H1 (cell line): ENCODE results near the gene TBX2. TPM values are rescaled to one million over a fixed set of nuclear protein-coding genes. Genes with fewer than 3 reads are reported as not detected.

Experiments
- GABPA ChIP-seq: IDR thresholded peaks from 2 replicates; pipeline ENCODE4 v1.6.1; 2011; ENCODE audit warnings: mild to moderate bottlenecking, low read length, moderate library complexity, borderline replicate concordance; ENCODE audit not compliant: insufficient read depth
- SP1 ChIP-seq: IDR thresholded peaks from 2 replicates; pipeline ENCODE4 v1.6.1; 2011; ENCODE audit warnings: low read depth, low read length
- TBP ChIP-seq: IDR thresholded peaks from 2 replicates; pipeline ENCODE4 v1.6.1; 2011; ENCODE audit warnings: low read depth, low read length, improper control_type of control experiment
- polyA plus RNA-seq, 7 experiments: library from polyadenylated mRNA; depleted of rRNA in 3 of 7; stranded (reverse) in 5 of 7; unstranded in 2 of 7; fragments of >200 nt in 5 of 7; fragments of 200-250 nt in 2 of 7; gene quantifications; 1 replicate in 5 of 7; 2 replicates in 1 of 7; 4 replicates in 1 of 7; pipeline versions ENCODE4 v1.2.1 to v1.2.3, GENCODE V29; 2011 to 2013; ENCODE audit warnings: missing spikeins in 2 of 7, mixed read lengths in 2 of 7
- total RNA-seq: library from RNA; stranded (reverse); fragmentation: NEBNext Ultra II Directional; extraction: Animal tissue kit (Norgen Biotek cat#: 25700); gene quantifications from 2 replicates; pipeline ENCODE4 v1.2.1, GENCODE V29; 2021
- TF ChIP-seq, protein P1 (sequence below), 3 experiments: IDR thresholded peaks; 1 replicate in 2 of 3; 2 replicates in 1 of 3; pipeline versions ENCODE4 v1.5.1 to v1.6.1; 2011; ENCODE audit warnings: low read length in 3 of 3, mild to moderate bottlenecking in 3 of 3, inconsistent platforms in 2 of 3, low read depth in 1 of 3, moderate library complexity in 1 of 3; ENCODE audit not compliant: insufficient read depth in 1 of 3; ENCODE audit errors: control extremely low read depth in 1 of 3

TBX2 gene
- total and polyA plus RNA-seq, 2 of the 8 experiments (the other 6 are each of a cell fraction or from before 2014, with no cell fraction given): not detected

DNA sequence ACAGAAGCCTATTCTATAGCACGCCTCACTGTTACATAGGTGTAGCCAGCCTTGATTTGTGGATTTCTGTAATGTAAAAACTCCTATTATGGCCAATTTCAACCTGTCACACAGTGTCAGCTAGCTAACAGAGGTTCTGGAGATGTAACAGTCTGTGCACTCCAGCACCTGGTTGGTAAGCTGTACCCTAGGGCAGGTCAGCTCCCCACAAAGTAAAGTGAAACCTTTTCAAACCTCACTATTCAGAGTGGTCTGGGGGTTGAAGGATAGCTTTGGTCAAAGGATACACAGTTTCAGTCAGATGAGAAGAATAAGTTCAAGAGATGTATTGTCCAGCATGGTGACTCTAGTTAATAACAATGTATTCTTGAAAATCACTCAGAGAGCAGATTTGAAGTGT, 28.5 kb upstream of the TBX2 start (continued):
- TF ChIP-seq, protein P1, sequence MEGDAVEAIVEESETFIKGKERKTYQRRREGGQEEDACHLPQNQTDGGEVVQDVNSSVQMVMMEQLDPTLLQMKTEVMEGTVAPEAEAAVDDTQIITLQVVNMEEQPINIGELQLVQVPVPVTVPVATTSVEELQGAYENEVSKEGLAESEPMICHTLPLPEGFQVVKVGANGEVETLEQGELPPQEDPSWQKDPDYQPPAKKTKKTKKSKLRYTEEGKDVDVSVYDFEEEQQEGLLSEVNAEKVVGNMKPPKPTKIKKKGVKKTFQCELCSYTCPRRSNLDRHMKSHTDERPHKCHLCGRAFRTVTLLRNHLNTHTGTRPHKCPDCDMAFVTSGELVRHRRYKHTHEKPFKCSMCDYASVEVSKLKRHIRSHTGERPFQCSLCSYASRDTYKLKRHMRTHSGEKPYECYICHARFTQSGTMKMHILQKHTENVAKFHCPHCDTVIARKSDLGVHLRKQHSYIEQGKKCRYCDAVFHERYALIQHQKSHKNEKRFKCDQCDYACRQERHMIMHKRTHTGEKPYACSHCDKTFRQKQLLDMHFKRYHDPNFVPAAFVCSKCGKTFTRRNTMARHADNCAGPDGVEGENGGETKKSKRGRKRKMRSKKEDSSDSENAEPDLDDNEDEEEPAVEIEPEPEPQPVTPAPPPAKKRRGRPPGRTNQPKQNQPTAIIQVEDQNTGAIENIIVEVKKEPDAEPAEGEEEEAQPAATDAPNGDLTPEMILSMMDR (IDR thresholded peaks at IDR 0.05; ENCODE audit: control extremely low read depth in 1 of 3, insufficient read depth in 1 of 3, low read depth in 1 of 3, low read length in 3 of 3): no peak
- no peak for TF ChIP-seq GABPA
- no peak for TF ChIP-seq TBP
- TF ChIP-seq SP1: no peak
- TF ChIP-seq, all 59 proteins: peak for 0
